ENCODE data around the gene GPD2. TPM values are rescaled to one million over a fixed set of nuclear protein-coding genes. Genes with fewer than 3 reads are reported as not detected.

The GPD2 gene
- total and polyA plus RNA-seq, 12 donors, result 4.5 to 33.8 (median 14.5) TPM

- no peaks in the 10 kb centered on the region for H3K9me3 ChIP-seq (replicated peaks in 1 of 3)
- intact Hi-C loops (cut with DNase I), result no loop called here
- peaks cover 15 to 27% of the 10 kb centered on the region in 2 donors for H3K4me1 ChIP-seq (replicated peaks in 1 of 2)
- no peak overlapping the region for H3K27ac ChIP-seq
- WGBS, 4 donors, result 59 to 79% (median 73%) methylated on average over 1 of the region's 1 CpG
- H3K27me3 ChIP-seq, result no peaks in the 10 kb centered on the region
- no peak for TF ChIP-seq POLR2A (IDR thresholded peaks at IDR 0.05)
- TF ChIP-seq CTCF (IDR thresholded peaks at IDR 0.05), result no peak
- H3K4me3 ChIP-seq, result no peak overlapping the region
- no peaks in the 10 kb centered on the region for H3K36me3 ChIP-seq (replicated peaks in 1 of 2)
- no peak for DNase-seq
These were observed 27.9 kb downstream of the GPD2 start for GRCh38 chr2:156464106-156464505.

- TF ChIP-seq CTCF (IDR thresholded peaks at IDR 0.05), result no peak
- no peak for TF ChIP-seq POLR2A (IDR thresholded peaks at IDR 0.05)
- intact Hi-C loops (cut with DNase I), result no loop called here
- DNase-seq, result no peak
- 77 to 91% (median 89%) methylated on average over 2 of the region's 2 CpGs for WGBS, 4 donors
- Histone ChIP-seq H3K4me1 (replicated peaks in 1 of 2) (peaks cover 15 to 25% of the 10 kb centered on the region in 2 donors), H3K27ac (no peak overlapping the region), H3K27me3 (no peaks in the 10 kb centered on the region), H3K4me3 (no peak overlapping the region), H3K36me3 (replicated peaks in 1 of 2) (no peaks in the 10 kb centered on the region), H3K9me3 (replicated peaks in 1 of 3) (no peaks in the 10 kb centered on the region)
These were observed 29.4 kb downstream of the GPD2 start for GRCh38 chr2:156465573-156465972.

- TF ChIP-seq CTCF (IDR thresholded peaks at IDR 0.05) (no peak), POLR2A (IDR thresholded peaks at IDR 0.05) (no peak)
- 21 to 39% (median 26%) methylated on average over 3 of the region's 3 CpGs for WGBS, 4 donors
- peaks cover 15 to 28% of the 10 kb centered on the region in 2 donors for H3K4me1 ChIP-seq (replicated peaks in 1 of 2)
- peak overlapping the region in 1 of 4 donors; percentile 41 for H3K4me3 ChIP-seq
- peak; percentile 47 to 74 (median 68) for DNase-seq
- peak overlapping the region in 1 of 5 donors; percentile 36 for H3K27ac ChIP-seq
- intact Hi-C loops (cut with DNase I), result no loop called here
- H3K36me3 ChIP-seq (replicated peaks in 1 of 2), result no peaks in the 10 kb centered on the region
- H3K9me3 ChIP-seq (replicated peaks in 1 of 3), result no peaks in the 10 kb centered on the region
- no peaks in the 10 kb centered on the region for H3K27me3 ChIP-seq
These were observed 30.7 kb downstream of the GPD2 start for GRCh38 chr2:156466739-156467405.

GRCh38 chr2:156470975-156471583 lies 34.9 kb downstream of the GPD2 start:
- 58 to 70% (median 67%) methylated on average over 8 of the region's 8 CpGs for WGBS, 4 donors
- H3K27me3 ChIP-seq, result no peaks in the 10 kb centered on the region
- TF ChIP-seq CTCF (IDR thresholded peaks at IDR 0.05), result no peak
- no peak for TF ChIP-seq POLR2A (IDR thresholded peaks at IDR 0.05)
- no peak overlapping the region for H3K4me3 ChIP-seq
- H3K4me1 ChIP-seq (replicated peaks in 1 of 2), result peaks cover 15 to 24% of the 10 kb centered on the region in 2 donors
- DNase-seq, result no peak
- H3K9me3 ChIP-seq (replicated peaks in 1 of 3), result no peaks in the 10 kb centered on the region
- H3K36me3 ChIP-seq (replicated peaks in 1 of 2), result no peaks in the 10 kb centered on the region
- H3K27ac ChIP-seq, result no peak overlapping the region
- intact Hi-C loops (cut with DNase I), result no loop called here
